DND-41 (cell line): Measurements from ENCODE around the gene PDE4D.

Experiments used
- CTCF ChIP-seq: IDR thresholded peaks from 2 replicates; pipeline ENCODE4 v1.5.1; 2012; ENCODE audit warnings: borderline replicate concordance, low read length, moderate library complexity, mild to moderate bottlenecking; ENCODE audit not compliant: poor library complexity, severe bottlenecking; ENCODE audit errors: extremely low read depth
- EZH2 ChIP-seq: IDR thresholded peaks from 3 replicates; pipeline ENCODE4 v1.6.1; 2012; ENCODE audit warnings: borderline replicate concordance, low read depth, mild to moderate bottlenecking, moderate library complexity, low read length, inconsistent platforms; ENCODE audit not compliant: severe bottlenecking

- TF ChIP-seq CTCF (no peak), EZH2 (no peak)
Measured at GRCh38 chr5:59716029-59716428, 177.5 kb downstream of the PDE4D start.
